ENCODE data around the gene SLC66A2.
"Not testable (repeated sequence)": the region's sequence is repeated elsewhere in the genome, so short reads cannot be mapped to it uniquely, and the experiment has no call there.

Gene SLC66A2

DNA sequence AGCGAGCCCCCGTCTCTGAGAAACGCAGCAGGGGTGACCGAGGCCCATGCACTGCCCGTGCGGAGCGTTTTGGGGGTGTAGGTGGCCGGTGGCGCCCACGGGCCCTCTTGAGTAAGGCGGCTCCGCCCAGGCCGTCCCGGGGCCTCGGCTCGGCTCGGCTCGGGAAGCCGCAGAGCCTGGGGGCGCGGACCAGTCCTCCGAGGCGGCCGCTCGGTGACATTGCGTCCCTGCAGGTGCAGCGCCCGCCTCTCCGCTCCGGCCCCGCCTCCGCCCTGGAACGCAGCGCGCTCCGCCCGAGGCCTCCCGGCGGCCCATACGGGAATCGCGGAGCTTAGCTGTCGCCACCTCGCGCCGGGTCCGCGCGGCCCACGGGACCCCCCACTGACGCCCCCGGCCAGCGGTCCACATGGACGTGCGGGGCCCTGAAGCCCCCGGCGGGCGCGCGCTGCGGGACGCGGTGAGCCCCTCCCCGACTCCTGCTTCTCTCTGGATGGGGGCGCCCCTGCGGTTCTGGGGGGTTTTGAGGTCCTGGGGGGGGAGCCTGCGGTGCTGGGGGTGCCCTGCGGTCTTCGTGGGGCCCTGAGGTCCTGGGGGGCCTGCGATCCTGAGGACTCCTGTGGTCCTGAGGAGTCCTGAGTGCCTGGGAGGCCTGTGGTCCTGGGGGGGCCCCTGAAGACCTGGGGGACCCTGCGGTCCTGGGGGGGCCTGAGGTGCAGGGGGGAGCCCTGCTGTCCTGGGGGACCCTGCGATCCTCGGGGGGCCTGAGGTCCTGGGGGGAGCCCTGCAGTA lies 13.1 kb upstream of the SLC66A2 start, which contains the start of gene HSBP1L1:
TSS of gene HSBP1L1 (plus strand) at position 314 of the 789 bp plus-strand sequence. CDS start at position 407, 93 bp downstream.
- peaks cover 0 to 17% (median 5%) of the 10 kb centered on the region in 11 experiments; a peak in 11 of 22 replicates for H3K27me3 ChIP-seq
- H3K4me1 ChIP-seq = peaks cover 25 to 43% (median 37%) of the 10 kb centered on the region in 10 experiments
- peaks cover 0 to 11% (median 2%) of the 10 kb centered on the region in 11 experiments; a peak in 12 of 22 replicates for H3K36me3 ChIP-seq
- no peak for TF ChIP-seq Cebpa-rat (IDR thresholded peaks at IDR 0.05)
- H4K20me1 ChIP-seq = peaks cover 2 to 65% (median 48%) of the 10 kb centered on the region in 11 experiments; a peak in 20 of 22 replicates
- peak within 1 kb of the TSS; percentile 91 to 99 (median 97) for H3K4me2 ChIP-seq
- peak within 1 kb of the TSS; percentile 56 to 73 (median 63) for H3K4me3 ChIP-seq
- H3K27ac ChIP-seq = peak within 1 kb of the TSS; percentile 32 to 71 (median 61); a peak in 21 of 22 replicates
- H3K9ac ChIP-seq = peak within 1 kb of the TSS; percentile 63 to 90 (median 78)
- no peaks in the 10 kb centered on the region for H3K9me3 ChIP-seq (replicated peaks in 1 of 11)

DNA sequence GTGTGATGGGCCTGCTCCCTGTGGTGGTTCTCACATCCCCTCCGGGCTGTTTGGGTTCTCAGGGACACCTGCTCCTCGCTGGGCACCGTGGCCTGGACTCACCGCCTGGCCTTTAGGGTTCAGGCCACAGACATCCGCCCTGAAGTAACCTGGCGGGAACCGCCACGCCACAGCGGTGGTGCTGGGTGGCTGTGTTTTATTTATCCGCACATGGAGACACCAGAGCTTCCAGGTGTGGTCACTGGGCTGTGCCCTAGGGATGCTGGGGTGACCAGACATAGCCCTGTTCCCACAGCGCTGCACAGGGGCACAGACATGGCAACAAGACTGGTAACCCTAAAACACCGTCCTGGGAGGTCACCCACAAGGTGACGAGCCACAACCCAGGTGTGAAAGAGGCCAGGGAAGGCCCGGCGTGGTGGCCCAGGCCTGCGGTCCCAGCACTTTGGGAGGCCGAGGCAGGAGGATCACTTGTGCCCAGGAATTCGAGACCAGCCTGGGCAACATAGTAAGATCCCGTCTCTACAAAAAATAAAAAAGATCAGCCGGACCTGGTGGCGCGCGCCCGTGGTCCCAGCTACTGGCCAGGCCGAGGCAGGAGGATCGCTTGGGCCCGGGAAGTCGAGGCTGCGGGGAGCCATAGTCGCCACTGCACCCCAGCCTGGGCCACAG lies 12.3 kb upstream of the SLC66A2 start:
- H3K9ac ChIP-seq = peak overlapping the region; percentile 63 to 90 (median 78); a peak in 13 of 22 replicates
- peaks cover 0 to 9% (median 0%) of the 10 kb centered on the region in 11 experiments; a peak in 5 of 22 replicates for H3K36me3 ChIP-seq
- H3K4me1 ChIP-seq = peaks cover 25 to 43% (median 37%) of the 10 kb centered on the region in 10 experiments
- H3K4me3 ChIP-seq = peak overlapping the region; percentile 56 to 73 (median 63)
- peak overlapping the region; percentile 91 to 99 (median 97) for H3K4me2 ChIP-seq
- no peak for TF ChIP-seq Cebpa-rat (IDR thresholded peaks at IDR 0.05)
- H3K9me3 ChIP-seq (replicated peaks in 1 of 11) = no peaks in the 10 kb centered on the region
- H4K20me1 ChIP-seq = peaks cover 0 to 61% (median 47%) of the 10 kb centered on the region in 11 experiments; a peak in 19 of 22 replicates
- H3K27me3 ChIP-seq = peaks cover 0 to 17% (median 5%) of the 10 kb centered on the region in 11 experiments; a peak in 11 of 22 replicates
- H3K27ac ChIP-seq = peak overlapping the region in 1 of 11 experiments; percentile 61; a peak in 2 of 22 replicates

DNA sequence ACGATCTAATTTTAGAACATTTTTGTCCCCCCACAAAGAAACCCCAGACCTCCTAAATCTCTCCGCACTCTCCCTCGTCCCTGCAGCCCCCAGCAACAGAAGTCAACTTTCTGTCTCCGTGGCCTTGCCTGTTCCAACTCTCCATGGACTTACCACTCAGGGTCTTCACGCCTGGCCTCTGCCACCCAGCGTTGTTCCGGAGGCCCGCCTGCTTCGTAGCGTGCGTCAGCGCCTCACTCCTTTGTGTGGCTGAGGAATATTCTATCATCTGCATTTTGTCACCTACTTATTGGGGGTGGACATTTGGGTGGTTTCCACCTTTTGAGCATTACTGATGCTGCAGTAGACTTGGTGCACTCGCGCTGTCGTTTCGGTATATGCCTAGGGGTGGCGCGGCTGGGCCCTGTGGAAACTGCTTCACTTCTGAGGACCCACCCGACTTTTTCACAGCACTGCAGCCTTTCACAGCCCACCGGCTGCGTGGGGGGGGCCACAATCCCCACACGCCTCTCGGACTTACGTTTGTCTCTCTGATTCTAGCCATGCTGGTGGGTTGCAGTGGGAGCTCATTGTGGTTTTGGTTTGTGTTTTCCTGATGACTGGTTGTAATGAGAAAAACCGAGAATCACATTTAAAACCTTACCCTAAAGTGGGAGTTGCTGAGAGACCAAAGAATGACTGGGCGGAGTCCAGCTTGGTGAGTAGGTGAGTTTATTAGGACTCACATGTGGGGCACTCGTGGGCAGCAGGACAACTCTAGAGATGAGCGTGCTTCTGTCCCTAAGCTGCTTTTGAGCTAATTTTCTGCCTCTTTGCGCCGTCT lies 11.6 kb upstream of the SLC66A2 start:
- TF ChIP-seq Cebpa-rat (IDR thresholded peaks at IDR 0.05) = no peak
- H3K4me2 ChIP-seq = peak overlapping the region in 8 of 11 experiments; percentile 93 to 99 (median 96); a peak in 16 of 22 replicates
- H3K27ac ChIP-seq = no peak overlapping the region
- H3K9ac ChIP-seq = peak overlapping the region in 1 of 11 experiments; percentile 4; a peak in 1 of 22 replicates
- no peaks in the 10 kb centered on the region for H3K9me3 ChIP-seq (replicated peaks in 1 of 11)
- peaks cover 25 to 43% (median 37%) of the 10 kb centered on the region in 10 experiments for H3K4me1 ChIP-seq
- peaks cover 0 to 17% (median 5%) of the 10 kb centered on the region in 11 experiments; a peak in 11 of 22 replicates for H3K27me3 ChIP-seq
- H3K4me3 ChIP-seq = no peak overlapping the region
- peaks cover 0 to 53% (median 41%) of the 10 kb centered on the region in 11 experiments; a peak in 19 of 22 replicates for H4K20me1 ChIP-seq
- H3K36me3 ChIP-seq = peaks cover 0 to 4% (median 0%) of the 10 kb centered on the region in 11 experiments; a peak in 5 of 22 replicates

DNA sequence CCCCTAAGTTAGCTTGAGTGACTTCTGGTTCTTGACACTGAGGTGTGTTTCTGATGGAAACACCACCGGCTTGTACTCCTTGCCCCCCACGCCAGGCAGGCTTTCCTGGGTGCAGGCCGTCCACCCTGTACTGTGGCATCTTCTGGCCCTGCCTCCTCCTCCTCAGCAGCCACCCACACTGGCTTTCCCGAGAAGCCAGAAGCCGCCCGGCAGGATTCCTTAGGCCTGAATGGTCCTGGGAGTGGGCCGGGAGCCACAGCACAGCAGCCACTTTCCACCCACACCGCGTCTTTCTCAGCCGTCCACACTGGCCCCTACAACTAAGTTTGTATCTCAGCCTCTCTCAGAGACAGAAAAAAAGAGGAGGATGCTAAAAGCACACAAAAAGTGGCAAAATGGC lies 10.9 kb upstream of the SLC66A2 start:
- Histone ChIP-seq H3K27ac (no peak overlapping the region), H3K4me1 (peaks cover 25 to 43% (median 37%) of the 10 kb centered on the region in 10 experiments), H4K20me1 (peaks cover 0 to 46% (median 34%) of the 10 kb centered on the region in 11 experiments; a peak in 18 of 22 replicates), H3K4me2 (peak overlapping the region in 7 of 11 experiments; percentile 7 to 95 (median 23); a peak in 10 of 22 replicates), H3K9ac (no peak overlapping the region), H3K36me3 (no peaks in the 10 kb centered on the region; a peak in 1 of 22 replicates), H3K9me3 (replicated peaks in 1 of 11) (no peaks in the 10 kb centered on the region), H3K4me3 (no peak overlapping the region), H3K27me3 (peaks cover 0 to 17% (median 5%) of the 10 kb centered on the region in 11 experiments; a peak in 11 of 22 replicates)
- no peak for TF ChIP-seq Cebpa-rat (IDR thresholded peaks at IDR 0.05)

DNA sequence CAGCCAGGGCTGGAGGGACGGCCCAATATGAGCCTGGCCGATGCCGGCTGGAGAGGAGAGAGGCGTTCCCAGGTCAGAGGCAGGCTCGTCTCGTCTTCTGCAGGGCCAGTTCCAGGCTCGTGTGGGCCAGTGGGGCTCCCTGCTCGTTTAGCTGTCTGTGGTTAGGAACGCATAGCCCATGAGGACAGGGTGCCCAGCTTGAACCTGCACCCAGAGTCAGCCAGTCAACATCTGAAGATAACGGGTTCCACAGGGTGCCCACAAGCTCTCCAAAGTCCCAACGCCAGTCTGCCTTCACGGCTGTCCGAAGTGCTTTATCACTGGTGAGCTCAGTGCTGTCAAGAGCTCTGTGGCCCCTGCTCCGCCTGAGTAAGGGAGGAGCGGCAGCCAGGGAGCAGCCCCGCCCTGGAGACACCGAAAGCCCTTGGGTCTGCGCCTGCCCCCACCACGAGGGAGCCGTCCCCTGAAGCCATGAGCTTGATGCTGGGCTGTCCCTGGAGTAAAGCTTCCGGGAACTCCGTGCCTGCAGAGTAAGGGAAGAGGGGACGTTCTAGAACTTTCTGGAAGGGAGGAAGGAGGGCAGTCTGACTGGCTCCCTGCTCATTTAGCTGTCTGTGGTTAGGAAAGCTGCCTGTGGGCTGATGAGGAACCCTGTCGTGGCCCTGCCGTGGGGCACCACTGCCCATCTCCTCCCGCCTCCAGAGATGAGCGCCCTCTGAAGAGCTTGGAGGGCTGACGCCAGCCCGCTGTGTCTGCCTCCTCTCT lies 10.3 kb upstream of the SLC66A2 start:
- H3K27ac ChIP-seq = no peak overlapping the region
- H3K9ac ChIP-seq = no peak overlapping the region
- H3K27me3 ChIP-seq = peaks cover 0 to 17% (median 5%) of the 10 kb centered on the region in 11 experiments; a peak in 11 of 22 replicates
- peak overlapping the region in 6 of 11 experiments; percentile 7 to 95 (median 22); a peak in 9 of 22 replicates for H3K4me2 ChIP-seq
- no peaks in the 10 kb centered on the region for H3K9me3 ChIP-seq (replicated peaks in 1 of 11)
- no peaks in the 10 kb centered on the region; a peak in 1 of 22 replicates for H3K36me3 ChIP-seq
- H4K20me1 ChIP-seq = peaks cover 0 to 46% (median 30%) of the 10 kb centered on the region in 11 experiments; a peak in 18 of 22 replicates
- peaks cover 25 to 43% (median 37%) of the 10 kb centered on the region in 10 experiments for H3K4me1 ChIP-seq
- no peak overlapping the region for H3K4me3 ChIP-seq
- TF ChIP-seq Cebpa-rat (IDR thresholded peaks at IDR 0.05) = no peak

DNA sequence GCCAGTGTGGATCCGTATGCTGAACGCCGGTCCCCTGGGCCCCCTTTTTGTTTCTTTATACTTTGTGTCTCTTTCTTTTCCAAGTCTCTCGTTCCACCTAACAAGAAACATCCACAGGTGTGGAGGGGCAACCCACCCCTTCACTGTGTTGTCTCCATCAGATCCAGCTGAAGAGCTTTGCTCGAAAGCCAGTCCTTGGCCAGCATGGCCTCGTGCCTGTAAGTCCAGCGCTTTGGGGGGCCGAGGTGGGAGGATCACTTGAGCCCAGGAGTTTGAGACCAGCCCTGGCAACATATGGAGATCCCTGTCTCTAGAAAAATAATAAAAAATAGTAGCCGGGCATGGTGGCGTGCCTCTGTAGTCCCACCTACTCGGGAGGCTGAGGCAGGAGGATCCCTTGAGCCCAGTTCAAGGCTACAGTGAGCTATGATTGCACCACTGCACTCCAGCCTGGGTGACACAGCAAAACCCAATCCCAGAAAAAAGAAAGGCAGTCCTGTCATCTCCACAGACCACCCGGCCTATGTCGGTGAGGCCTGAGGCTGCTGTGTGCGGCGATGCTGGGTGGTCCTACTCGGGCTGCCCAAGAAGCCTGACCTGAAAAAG lies 9.6 kb upstream of the SLC66A2 start:
- Histone ChIP-seq H3K9ac (no peak overlapping the region), H3K27ac (no peak overlapping the region)
- no peak for TF ChIP-seq Cebpa-rat (IDR thresholded peaks at IDR 0.05)

DNA sequence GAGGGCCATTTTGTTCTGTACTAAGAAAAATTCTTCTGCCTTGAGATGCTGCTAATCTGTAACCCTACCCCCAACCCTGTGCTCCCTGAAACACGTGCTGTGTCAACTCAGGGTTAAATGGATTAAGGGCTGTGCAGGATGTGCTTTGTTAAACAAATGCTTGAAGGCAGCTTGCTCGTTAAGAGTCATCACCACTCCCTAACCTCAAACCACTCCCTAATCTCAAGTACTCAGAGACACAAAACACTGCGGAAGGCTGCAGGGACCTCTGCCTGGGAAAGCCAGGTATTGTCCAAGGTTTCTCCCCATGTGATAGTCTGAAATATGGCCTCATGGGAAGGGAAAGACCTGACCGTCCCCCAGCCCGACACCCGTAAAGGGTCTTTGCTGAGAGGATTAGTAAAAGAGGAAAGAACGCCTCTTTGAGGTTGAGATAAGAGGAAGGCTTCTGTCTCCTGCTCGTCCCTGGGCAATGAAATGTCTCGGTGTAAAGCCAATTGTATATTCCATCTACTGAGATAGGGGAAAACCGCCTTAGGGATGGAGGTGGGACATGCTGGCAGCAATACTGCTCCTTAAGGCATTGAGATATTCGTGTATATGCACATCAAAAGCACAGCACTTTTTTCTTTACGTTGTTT lies 8.8 kb upstream of the SLC66A2 start:
- Histone ChIP-seq H3K4me1 (peaks cover 20 to 37% (median 31%) of the 10 kb centered on the region in 10 experiments), H3K27me3 (peaks cover 0 to 16% (median 5%) of the 10 kb centered on the region in 11 experiments; a peak in 11 of 22 replicates), H4K20me1 (peaks cover 0 to 40% (median 26%) of the 10 kb centered on the region in 11 experiments; a peak in 18 of 22 replicates)
- H3K27ac ChIP-seq; H3K4me3 ChIP-seq; H3K9me3 ChIP-seq (replicated peaks in 1 of 11); H3K9ac ChIP-seq; H3K4me2 ChIP-seq; H3K36me3 ChIP-seq: not testable (repeated sequence)

More for the DNA sequence above, 9.6 kb upstream of the SLC66A2 start:
- no peaks in the 10 kb centered on the region for H3K36me3 ChIP-seq
- H3K4me3 ChIP-seq = no peak overlapping the region
- peaks cover 25 to 43% (median 37%) of the 10 kb centered on the region in 10 experiments for H3K4me1 ChIP-seq
- H3K27me3 ChIP-seq = peaks cover 0 to 17% (median 5%) of the 10 kb centered on the region in 11 experiments; a peak in 11 of 22 replicates
- H3K9me3 ChIP-seq (replicated peaks in 1 of 11) = no peaks in the 10 kb centered on the region
- H3K4me2 ChIP-seq = no peak overlapping the region
- peaks cover 0 to 42% (median 30%) of the 10 kb centered on the region in 11 experiments; a peak in 18 of 22 replicates for H4K20me1 ChIP-seq

Data from BLaER1 treated with 17β-estradiol and CSF1 and Interleukin-3, amounts not matched to agents 10 nM and 100 nM (cell line).